Measurements from ENCODE around the gene MGMT.

Gene MGMT

DNA sequence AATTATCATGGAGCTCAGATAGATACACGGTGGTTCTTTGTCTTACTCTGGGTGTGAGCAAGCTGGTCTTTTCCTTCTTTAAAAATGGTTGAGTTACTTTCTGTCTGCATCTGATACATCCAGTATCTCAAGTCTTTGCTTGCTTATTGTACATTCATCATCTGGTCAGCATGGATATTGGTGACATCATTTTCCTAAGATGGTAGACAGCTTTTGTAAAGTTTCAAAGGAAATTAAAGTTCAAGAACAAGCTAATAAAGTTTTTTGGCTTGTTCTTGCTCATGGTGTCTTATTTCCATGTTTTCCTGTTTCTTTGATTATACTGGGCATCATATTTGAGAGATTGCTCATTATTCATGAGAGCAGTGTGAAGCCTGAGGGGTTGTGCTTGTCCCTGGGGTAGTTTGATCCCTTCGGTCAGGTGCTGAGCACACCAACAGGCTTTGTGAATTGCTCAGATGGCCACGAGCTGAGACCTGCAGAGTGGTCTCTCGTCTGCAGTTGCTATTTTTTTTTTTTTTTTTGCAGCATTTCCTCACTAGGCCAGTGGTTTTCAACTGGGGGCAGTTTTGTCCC lies 38.5 kb downstream of the MGMT start:
- Histone ChIP-seq H3K27me3 (no peaks in the 10 kb centered on the region), H4K20me1 (peaks cover 59% of the 10 kb centered on the region), H3K4me1 (peaks cover 37% of the 10 kb centered on the region), H3K27ac (no peak overlapping the region), H3K9ac (no peak overlapping the region), H3K4me3 (no peak overlapping the region), H3K36me3 (peaks cover 34% of the 10 kb centered on the region), H3K4me2 (peak overlapping the region; percentile 67), H3K9me3 (peaks cover 47% of the 10 kb centered on the region)
- TF ChIP-seq Cebpa-rat (IDR thresholded peaks at IDR 0.05) = no peak

- H3K36me3 ChIP-seq = peaks cover 40% of the 10 kb centered on the region
- peaks cover 54% of the 10 kb centered on the region for H4K20me1 ChIP-seq
- no peak overlapping the region for H3K4me3 ChIP-seq
- H3K4me2 ChIP-seq = peak overlapping the region; percentile 67
- H3K9ac ChIP-seq = no peak overlapping the region
- H3K9me3 ChIP-seq = peaks cover 54% of the 10 kb centered on the region
- TF ChIP-seq Cebpa-rat (IDR thresholded peaks at IDR 0.05) = no peak
- peaks cover 32% of the 10 kb centered on the region for H3K4me1 ChIP-seq
- no peak overlapping the region for H3K27ac ChIP-seq
- H3K27me3 ChIP-seq = no peaks in the 10 kb centered on the region
These were observed 39.2 kb downstream of the MGMT start for GRCh38 chr10:129506101-129506797.

DNA sequence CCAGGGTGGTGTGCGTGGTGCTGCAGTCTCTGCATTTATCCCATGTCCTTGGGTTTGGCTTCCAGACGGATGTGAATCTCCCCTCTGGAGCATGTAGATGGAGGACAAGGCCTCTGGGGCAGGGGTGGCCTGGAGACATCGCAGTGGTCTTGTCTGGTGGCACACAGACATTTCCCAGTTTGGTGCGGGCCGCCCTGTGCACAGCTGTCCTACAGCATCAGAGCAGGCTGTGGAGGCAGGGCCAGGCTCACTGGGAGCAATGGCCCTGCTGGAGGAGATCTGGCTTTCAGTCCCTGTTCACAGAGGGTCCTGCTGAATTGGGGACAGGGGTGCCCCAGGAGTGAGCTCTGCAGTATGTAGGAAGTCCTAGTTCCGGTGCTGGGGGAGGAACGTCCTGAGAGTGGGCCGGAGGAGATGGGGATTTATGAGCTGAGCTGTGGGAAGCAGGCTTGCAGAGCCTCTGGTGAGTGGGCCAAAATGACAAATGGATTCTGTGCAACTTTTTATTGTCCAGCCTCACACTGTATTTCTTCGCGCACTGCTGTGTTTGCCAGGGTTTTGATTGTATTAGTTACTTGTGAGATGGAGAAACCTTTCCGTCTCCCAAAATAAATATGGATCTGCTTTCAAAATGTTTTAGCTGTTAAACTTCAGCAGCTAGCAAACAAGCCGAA lies 40.3 kb downstream of the MGMT start:
- Histone ChIP-seq H3K4me1 (peaks cover 33% of the 10 kb centered on the region), H3K4me3 (no peak overlapping the region), H3K9me3 (peaks cover 61% of the 10 kb centered on the region), H3K9ac (no peak overlapping the region), H3K27ac (no peak overlapping the region), H4K20me1 (peaks cover 49% of the 10 kb centered on the region), H3K36me3 (peaks cover 40% of the 10 kb centered on the region), H3K27me3 (no peaks in the 10 kb centered on the region), H3K4me2 (no peak overlapping the region)
- TF ChIP-seq Cebpa-rat (IDR thresholded peaks at IDR 0.05) = no peak

DNA sequence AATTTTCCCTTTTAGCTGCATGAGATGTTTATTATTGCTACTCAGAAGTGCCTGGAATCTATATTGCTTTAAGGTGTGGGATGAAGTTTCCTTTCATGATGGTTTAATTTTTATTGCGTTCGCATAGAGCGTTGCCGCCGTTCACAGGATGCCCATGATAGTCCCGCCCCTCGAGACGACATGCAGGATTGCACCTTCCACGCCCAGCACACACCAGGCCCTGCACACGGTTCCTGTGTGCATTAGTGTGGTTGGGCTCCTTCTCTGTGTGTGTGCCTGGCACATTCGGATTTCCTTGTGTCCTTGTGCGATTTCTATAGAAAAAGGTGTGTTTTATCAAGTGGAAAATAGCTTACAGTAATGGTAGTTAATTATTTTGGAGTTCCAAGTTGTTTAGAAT lies 42.1 kb downstream of the MGMT start:
- H3K9ac ChIP-seq = no peak overlapping the region
- no peak for TF ChIP-seq Cebpa-rat (IDR thresholded peaks at IDR 0.05)
- H4K20me1 ChIP-seq = peaks cover 37% of the 10 kb centered on the region
- no peak overlapping the region for H3K4me2 ChIP-seq
- H3K36me3 ChIP-seq = peaks cover 46% of the 10 kb centered on the region
- no peaks in the 10 kb centered on the region for H3K27me3 ChIP-seq
- H3K4me3 ChIP-seq = no peak overlapping the region
- H3K4me1 ChIP-seq = peaks cover 47% of the 10 kb centered on the region
- no peak overlapping the region for H3K27ac ChIP-seq
- H3K9me3 ChIP-seq = peaks cover 61% of the 10 kb centered on the region

GRCh38 chr10:129509835-129510234 lies 42.8 kb downstream of the MGMT start:
- Histone ChIP-seq H3K9me3 (peaks cover 61% of the 10 kb centered on the region), H3K4me2 (no peak overlapping the region), H3K4me3 (no peak overlapping the region), H3K4me1 (peaks cover 52% of the 10 kb centered on the region), H4K20me1 (peaks cover 30% of the 10 kb centered on the region), H3K27me3 (no peaks in the 10 kb centered on the region), H3K9ac (no peak overlapping the region), H3K27ac (no peak overlapping the region), H3K36me3 (peaks cover 46% of the 10 kb centered on the region)
- no peak for TF ChIP-seq Cebpa-rat (IDR thresholded peaks at IDR 0.05)

GRCh38 chr10:129511086-129511485 lies 44.0 kb downstream of the MGMT start:
- TF ChIP-seq Cebpa-rat (IDR thresholded peaks at IDR 0.05) = no peak
- Histone ChIP-seq H3K9ac (no peak overlapping the region), H3K4me3 (no peak overlapping the region), H3K4me2 (no peak overlapping the region), H3K4me1 (peaks cover 52% of the 10 kb centered on the region), H3K9me3 (peaks cover 59% of the 10 kb centered on the region), H4K20me1 (peaks cover 28% of the 10 kb centered on the region), H3K36me3 (peaks cover 53% of the 10 kb centered on the region), H3K27ac (no peak overlapping the region), H3K27me3 (no peaks in the 10 kb centered on the region)

DNA sequence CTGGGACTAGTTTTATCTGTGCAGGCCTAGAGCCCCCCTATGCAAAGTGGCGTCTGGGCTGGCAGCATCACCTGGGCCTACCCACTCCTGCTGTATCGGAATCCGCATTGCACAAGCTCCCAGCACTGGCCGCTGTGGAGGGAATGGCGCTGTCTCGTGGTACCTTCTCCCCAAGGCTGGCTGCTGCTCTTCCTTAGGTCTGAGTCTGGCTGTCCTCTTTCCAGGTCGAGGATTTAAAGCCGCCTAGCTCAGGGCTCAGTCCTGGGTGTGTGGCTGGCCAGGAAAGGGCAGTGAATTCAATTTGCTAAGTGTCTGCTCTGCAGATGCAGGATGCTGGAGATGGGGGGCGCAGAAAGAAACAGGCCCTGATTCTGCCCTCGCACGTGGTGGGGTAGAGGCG lies 44.7 kb downstream of the MGMT start:
- H3K4me1 ChIP-seq = peaks cover 52% of the 10 kb centered on the region
- peaks cover 52% of the 10 kb centered on the region for H3K9me3 ChIP-seq
- peaks cover 26% of the 10 kb centered on the region for H4K20me1 ChIP-seq
- no peak overlapping the region for H3K9ac ChIP-seq
- TF ChIP-seq Cebpa-rat (IDR thresholded peaks at IDR 0.05) = no peak
- 0 out of 2 replicates have a peak overlapping the region, but pooled peaks have one; percentile 29 for H3K27ac ChIP-seq
- peaks cover 52% of the 10 kb centered on the region for H3K36me3 ChIP-seq
- no peak overlapping the region for H3K4me3 ChIP-seq
- H3K4me2 ChIP-seq = peak overlapping the region; percentile 29; the same call in 1 of the 2 replicates
- H3K27me3 ChIP-seq = no peaks in the 10 kb centered on the region

DNA sequence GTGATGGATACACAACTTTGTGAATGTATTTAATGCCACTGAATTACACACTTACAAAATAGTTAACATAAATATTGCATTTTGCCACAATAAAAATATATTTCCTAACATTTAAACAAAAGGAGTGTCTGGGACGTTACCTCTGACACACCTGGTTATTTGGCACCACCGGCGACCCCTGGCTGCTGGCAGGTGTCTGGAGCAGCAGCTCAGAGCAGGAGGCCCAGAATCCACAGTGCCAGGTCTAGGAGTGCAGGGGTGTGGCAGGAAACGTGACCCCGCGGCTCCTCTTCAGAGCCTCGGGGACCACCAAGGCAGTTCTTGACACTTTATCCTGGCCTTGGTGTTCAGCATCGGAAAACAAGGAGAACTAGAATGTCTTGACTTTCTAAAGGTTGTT lies 46.3 kb downstream of the MGMT start:
- TF ChIP-seq Cebpa-rat (IDR thresholded peaks at IDR 0.05) = no peak

DNA sequence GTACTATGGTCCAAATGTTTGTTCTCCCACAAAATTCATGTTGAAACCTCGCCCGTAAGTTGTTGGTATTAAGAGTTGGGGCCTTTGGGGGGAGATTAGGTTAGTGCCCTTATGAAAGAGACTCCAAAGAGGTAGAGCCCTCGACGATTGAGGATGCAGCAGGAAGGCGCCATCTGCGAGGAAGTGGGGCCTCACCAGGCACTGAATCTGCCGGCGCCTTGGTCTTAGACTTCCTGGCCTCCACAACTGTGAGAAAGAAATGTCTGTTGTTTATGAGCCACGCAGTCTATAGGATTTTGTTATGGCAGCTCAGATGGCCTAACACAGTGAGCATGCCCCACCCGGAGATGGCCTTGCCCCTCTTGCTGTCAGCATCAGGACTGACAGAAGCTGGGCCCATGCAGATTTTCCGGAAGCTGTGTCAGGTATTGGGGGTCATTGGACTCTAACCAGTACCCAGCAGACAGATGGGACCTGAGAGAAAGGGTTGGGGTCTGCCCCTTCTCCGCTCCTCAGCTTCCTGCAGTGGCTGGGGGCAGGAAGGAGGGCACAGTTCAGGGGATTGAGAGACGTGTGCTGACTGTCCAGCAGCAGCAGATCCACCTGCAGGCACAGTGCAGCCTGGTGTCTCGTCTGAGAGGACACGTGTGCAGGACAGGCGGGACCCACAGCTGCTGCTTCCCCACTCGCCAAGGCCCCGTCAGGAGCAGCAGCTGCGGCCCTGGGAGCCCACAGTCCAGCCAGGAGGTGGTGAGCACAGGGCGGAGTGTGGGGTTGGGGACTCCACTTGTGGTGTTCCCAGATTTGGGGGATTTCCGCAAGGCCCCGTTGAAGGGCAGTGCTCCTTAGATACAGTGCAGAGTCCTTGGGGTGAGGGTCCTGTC lies 47.8 kb downstream of the MGMT start:
- TF ChIP-seq Cebpa-rat (IDR thresholded peaks at IDR 0.05) = no peak
- Histone ChIP-seq H3K4me1 (peaks cover 64% of the 10 kb centered on the region), H3K27ac (peak overlapping the region; percentile 62), H4K20me1 (peaks cover 39% of the 10 kb centered on the region), H3K9me3 (peaks cover 32% of the 10 kb centered on the region), H3K4me2 (peak overlapping the region; percentile 59), H3K4me3 (no peak overlapping the region), H3K36me3 (peaks cover 39% of the 10 kb centered on the region), H3K27me3 (no peaks in the 10 kb centered on the region), H3K9ac (no peak overlapping the region)

More for the DNA sequence above, 46.3 kb downstream of the MGMT start:
- H3K27me3 ChIP-seq = no peaks in the 10 kb centered on the region
- no peak overlapping the region for H3K4me2 ChIP-seq
- peaks cover 37% of the 10 kb centered on the region for H3K9me3 ChIP-seq
- no peak overlapping the region for H3K4me3 ChIP-seq
- H4K20me1 ChIP-seq = peaks cover 39% of the 10 kb centered on the region
- no peak overlapping the region for H3K27ac ChIP-seq
- H3K4me1 ChIP-seq = peaks cover 64% of the 10 kb centered on the region
- H3K36me3 ChIP-seq = peaks cover 39% of the 10 kb centered on the region
- H3K9ac ChIP-seq = no peak overlapping the region

Data from BLaER1 (cell line).